ENCODE data around the gene GNPTAB. TPM values are rescaled to one million over a fixed set of nuclear protein-coding genes. Genes with fewer than 3 reads are reported as not detected.

The GNPTAB gene
- total and polyA plus RNA-seq, 2 of the 8 experiments (the other 6 are each of a cell fraction or from before 2014, with no cell fraction given), result 21.5 to 51.3 TPM

DNA sequence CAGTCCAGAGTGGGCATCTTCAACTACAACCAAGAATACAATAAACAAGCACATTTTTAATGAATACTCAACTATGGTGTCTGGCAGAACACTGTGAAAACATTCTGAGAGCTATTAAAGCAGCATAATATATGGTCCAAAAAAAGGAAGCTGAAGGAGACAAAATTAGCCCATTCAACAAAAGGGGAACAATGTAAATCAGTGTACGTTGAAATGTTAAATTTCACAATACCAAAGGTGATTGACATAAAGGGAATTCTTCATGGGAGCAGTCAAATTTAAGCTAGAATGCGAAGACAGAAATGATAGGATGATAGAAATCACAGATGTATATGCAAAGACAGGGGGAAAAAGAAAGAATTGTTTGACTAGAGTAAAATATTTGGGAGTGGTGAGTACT, 50.2 kb downstream of the GNPTAB start:
- Histone ChIP-seq H4K5ac (ENCODE audit: insufficient read length, low read depth, low read length) (no peak overlapping the region), H3K4me3 (ENCODE audit: extremely low read depth in 1 of 4, insufficient read depth in 2 of 4, low read depth in 3 of 4, low read length in 4 of 4) (no peak overlapping the region), H3K79me1 (ENCODE audit: low read depth, low read length) (no peaks in the 10 kb centered on the region), H3K79me2 (ENCODE audit: control insufficient read depth in 1 of 2, insufficient read depth in 2 of 2, low read length in 2 of 2) (no peaks in the 10 kb centered on the region), H2BK12ac (ENCODE audit: low read depth, low read length) (no peak overlapping the region), H3K23ac (ENCODE audit: insufficient read length) (no peak overlapping the region), H3K27ac (ENCODE audit: low read depth, low read length) (no peak overlapping the region), H3K14ac (ENCODE audit: insufficient read length) (no peak overlapping the region), H2BK15ac (ENCODE audit: low read length) (no peak overlapping the region), H3K9me3 (ENCODE audit: insufficient read depth in 2 of 2, low read depth in 1 of 2, low read length in 1 of 2) (no peaks in the 10 kb centered on the region), H3K4ac (replicated peaks; ENCODE audit: insufficient read length, low read depth, low read length) (no peak overlapping the region), H2BK5ac (ENCODE audit: low read depth, low read length) (no peak overlapping the region), H3K4me2 (ENCODE audit: insufficient read depth in 1 of 2, low read depth in 2 of 2, low read length in 2 of 2) (no peak overlapping the region), H2BK120ac (replicated peaks; ENCODE audit: low read depth, low read length) (no peak overlapping the region), H2AFZ (ENCODE audit: low read length) (no peak overlapping the region), H2BK20ac (ENCODE audit: low read length) (no peak overlapping the region), H3K9ac (replicated peaks in 1 of 4; ENCODE audit: extremely low read depth in 1 of 4, low read depth in 3 of 4, low read length in 3 of 4) (no peak overlapping the region), H4K20me1 (replicated peaks in 1 of 2; ENCODE audit: control insufficient read depth in 1 of 2, insufficient read depth in 2 of 2, low read length in 2 of 2) (peaks cover 0 to 2% of the 10 kb centered on the region in 2 experiments), H3K18ac (ENCODE audit: extremely low read depth, low read length) (no peak overlapping the region), H3K27me3 (replicated peaks in 1 of 4; ENCODE audit: control insufficient read depth in 3 of 4, extremely low read depth in 1 of 4, insufficient read depth in 3 of 4, low read length in 3 of 4) (no peaks in the 10 kb centered on the region), H2AK5ac (ENCODE audit: low read depth, low read length) (no peak overlapping the region), H3K4me1 (replicated peaks in 1 of 4; ENCODE audit: control insufficient read depth in 3 of 4, insufficient read depth in 4 of 4, low read length in 3 of 4) (no peaks in the 10 kb centered on the region), H3K56ac (replicated peaks; ENCODE audit: insufficient read length, low read depth, low read length) (no peak overlapping the region), H4K91ac (replicated peaks; ENCODE audit: insufficient read length, low read length) (no peak overlapping the region), H3K36me3 (ENCODE audit: control insufficient read depth in 2 of 4, insufficient read depth in 4 of 4, low read length in 3 of 4) (peaks cover 0 to 47% (median 16%) of the 10 kb centered on the region in 4 experiments; a peak in 7 of 8 replicates), H4K8ac (ENCODE audit: extremely low read depth, insufficient read depth, low read length) (no peak overlapping the region), H3K23me2 (ENCODE audit: low read depth, low read length) (no peaks in the 10 kb centered on the region)
- 90% methylated on average over 2 of the region's 2 CpGs; no CpG with 5 or more reads in 1 of the 2 experiments for WGBS, 2 experiments (ENCODE audit: extremely low coverage in 1 of 2, insufficient coverage in 1 of 2, insufficient read length in 1 of 2, insufficient replicate concordance in 2 of 2, low coverage in 1 of 2, low lambda C conversion rate in 2 of 2, missing lambda C conversion rate in 1 of 2)
- FAIRE-seq (no peak), DNase-seq (ENCODE audit: low read depth in 1 of 2, low spot score in 2 of 2) (no peak)
- POLR2A ChIA-PET (ENCODE audit: partially characterized antibody), result no interaction called here
- CTCF ChIA-PET (ENCODE audit: partially characterized antibody), result interaction anchor here (0.5 to 5.7 kb wide), 8 partner anchors 12 to 59 kb away, joined by 3 to 58 read pairs (median 6); partner anchors contain the start of gene GNPTAB
- TF ChIP-seq, protein P1, sequence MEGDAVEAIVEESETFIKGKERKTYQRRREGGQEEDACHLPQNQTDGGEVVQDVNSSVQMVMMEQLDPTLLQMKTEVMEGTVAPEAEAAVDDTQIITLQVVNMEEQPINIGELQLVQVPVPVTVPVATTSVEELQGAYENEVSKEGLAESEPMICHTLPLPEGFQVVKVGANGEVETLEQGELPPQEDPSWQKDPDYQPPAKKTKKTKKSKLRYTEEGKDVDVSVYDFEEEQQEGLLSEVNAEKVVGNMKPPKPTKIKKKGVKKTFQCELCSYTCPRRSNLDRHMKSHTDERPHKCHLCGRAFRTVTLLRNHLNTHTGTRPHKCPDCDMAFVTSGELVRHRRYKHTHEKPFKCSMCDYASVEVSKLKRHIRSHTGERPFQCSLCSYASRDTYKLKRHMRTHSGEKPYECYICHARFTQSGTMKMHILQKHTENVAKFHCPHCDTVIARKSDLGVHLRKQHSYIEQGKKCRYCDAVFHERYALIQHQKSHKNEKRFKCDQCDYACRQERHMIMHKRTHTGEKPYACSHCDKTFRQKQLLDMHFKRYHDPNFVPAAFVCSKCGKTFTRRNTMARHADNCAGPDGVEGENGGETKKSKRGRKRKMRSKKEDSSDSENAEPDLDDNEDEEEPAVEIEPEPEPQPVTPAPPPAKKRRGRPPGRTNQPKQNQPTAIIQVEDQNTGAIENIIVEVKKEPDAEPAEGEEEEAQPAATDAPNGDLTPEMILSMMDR (IDR thresholded peaks at IDR 0.05; ENCODE audit: control extremely low read depth in 1 of 3, insufficient read depth in 1 of 3, low read depth in 1 of 3, low read length in 3 of 3), result no peak
- TF ChIP-seq HDAC6 (IDR thresholded peaks at IDR 0.05; ENCODE audit: low read depth, low read length) (no peak), TCF12 (IDR thresholded peaks at IDR 0.05; ENCODE audit: low read depth, low read length) (no peak), SP1 (IDR thresholded peaks at IDR 0.05; ENCODE audit: low read depth, low read length) (no peak), EGR1 (IDR thresholded peaks at IDR 0.05; ENCODE audit: borderline replicate concordance, low read depth, low read length) (no peak), KDM4A (IDR thresholded peaks at IDR 0.05; ENCODE audit: low read depth, low read length, severe bottlenecking) (no peak), JUN (IDR thresholded peaks at IDR 0.05; ENCODE audit: low read depth, low read length) (no peak), SP4 (IDR thresholded peaks at IDR 0.05; ENCODE audit: low read length) (no peak), POLR2AphosphoS5 (IDR thresholded peaks at IDR 0.05; ENCODE audit: low read depth, low read length) (no peak), GTF2F1 (IDR thresholded peaks at IDR 0.05; ENCODE audit: borderline replicate concordance, low read depth, low read length) (no peak), ZNF274 (IDR thresholded peaks at IDR 0.05; ENCODE audit: borderline replicate concordance, extremely low read depth, low read length) (no peak), EZH2 (IDR thresholded peaks at IDR 0.05; ENCODE audit: low read depth, low read length, severe bottlenecking) (no peak), RBBP5 (IDR thresholded peaks at IDR 0.05; ENCODE audit: borderline replicate concordance, low read depth, low read length) (no peak)
